ENCODE data around the gene FAF2.
"Not testable (repeated sequence)": the region's sequence is repeated elsewhere in the genome, so short reads cannot be mapped to it uniquely, and the experiment has no call there.

Gene FAF2

GRCh38 chr5:176548967-176549444, 100.8 kb downstream of the FAF2 start, which contains the start of gene CDHR2:
Gene CDHR2, plus strand, starts transcription at chr5:176549342. Its CDS starts 16,011 bp downstream, at chr5:176565353.
- DNase-seq: no peak

- no peak for DNase-seq
Measured at GRCh38 chr5:176549871-176550270, 101.7 kb downstream of the FAF2 start.

GRCh38 chr5:176550275-176550831, 102.2 kb downstream of the FAF2 start:
- DNase-seq: no peak

- DNase-seq: not testable (repeated sequence)
Measured at GRCh38 chr5:176550937-176551336, 102.8 kb downstream of the FAF2 start.

- no peak for DNase-seq
Measured at GRCh38 chr5:176552332-176552869, 104.2 kb downstream of the FAF2 start.

GRCh38 chr5:176553260-176554085, 105.3 kb downstream of the FAF2 start:
- DNase-seq: no peak

GRCh38 chr5:176557846-176558245, 109.7 kb downstream of the FAF2 start:
- no peak for DNase-seq
